ENCODE results near the gene TUT4. TPM values are rescaled to one million over a fixed set of nuclear protein-coding genes. Genes with fewer than 3 reads are reported as not detected.

Gene TUT4
- total RNA-seq, 2 experiments from 2014 or later: 70.8 to 72.4 TPM

DNA sequence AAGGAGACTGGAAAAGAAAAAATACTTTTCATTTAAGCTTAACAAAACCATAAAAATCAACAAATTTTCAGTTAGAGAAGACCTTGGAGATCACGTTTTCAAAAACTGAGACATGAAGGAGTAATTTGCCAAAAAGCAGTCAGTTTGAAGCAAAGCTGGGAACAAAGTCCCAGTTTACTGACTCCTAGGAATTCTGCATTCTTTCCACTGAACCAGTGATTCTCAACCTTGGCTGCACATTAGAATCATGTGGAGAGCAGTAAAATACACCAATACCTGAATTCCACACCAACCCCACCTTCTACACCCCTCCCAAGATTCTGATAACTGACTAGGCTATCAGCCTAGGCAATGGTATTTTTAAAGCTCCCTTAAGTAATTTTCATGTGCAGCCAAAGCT is 75.0 kb downstream of the TUT4 start:
- Histone ChIP-seq H3K79me2 (ENCODE audit: insufficient read depth, low read depth, low read length) (no peaks in the 10 kb centered on the region), H3K36me3 (ENCODE audit: insufficient read depth, low read length) (peaks cover 28% of the 10 kb centered on the region; the same call in 1 of the 2 replicates), H3K27ac (ENCODE audit: low read depth, low read length, poor library complexity, severe bottlenecking) (no peak overlapping the region), H3K9me3 (ENCODE audit: low read length) (no peaks in the 10 kb centered on the region), H3K9me2 (ENCODE audit: insufficient read depth, low read length) (no peaks in the 10 kb centered on the region), H3K4me1 (ENCODE audit: insufficient read depth, low read length, poor library complexity, severe bottlenecking) (no peaks in the 10 kb centered on the region), H4K20me1 (ENCODE audit: insufficient read depth, low read length) (no peaks in the 10 kb centered on the region), H2AFZ (ENCODE audit: low read length) (no peak overlapping the region), H3K4me2 (ENCODE audit: low read length) (no peak overlapping the region), H3K4me3 (ENCODE audit: low read depth, low read length, poor library complexity, severe bottlenecking) (no peak overlapping the region)
- ChIA-PET CTCF (ENCODE audit: unreplicated experiment) (no interaction called here), POLR2A (interaction anchor here (0.7 to 1.5 kb wide), 2 partner anchors 17 to 74 kb away, joined by 4 read pairs; partner anchors contain the start of genes ORC1 and PRPF38A)
- intact Hi-C loops (cut with micrococcal nuclease; ENCODE audit: unreplicated experiment): no loop called here
- no TSS peak for BruUV-seq (replicated peaks)
- TF ChIP-seq, protein P1, sequence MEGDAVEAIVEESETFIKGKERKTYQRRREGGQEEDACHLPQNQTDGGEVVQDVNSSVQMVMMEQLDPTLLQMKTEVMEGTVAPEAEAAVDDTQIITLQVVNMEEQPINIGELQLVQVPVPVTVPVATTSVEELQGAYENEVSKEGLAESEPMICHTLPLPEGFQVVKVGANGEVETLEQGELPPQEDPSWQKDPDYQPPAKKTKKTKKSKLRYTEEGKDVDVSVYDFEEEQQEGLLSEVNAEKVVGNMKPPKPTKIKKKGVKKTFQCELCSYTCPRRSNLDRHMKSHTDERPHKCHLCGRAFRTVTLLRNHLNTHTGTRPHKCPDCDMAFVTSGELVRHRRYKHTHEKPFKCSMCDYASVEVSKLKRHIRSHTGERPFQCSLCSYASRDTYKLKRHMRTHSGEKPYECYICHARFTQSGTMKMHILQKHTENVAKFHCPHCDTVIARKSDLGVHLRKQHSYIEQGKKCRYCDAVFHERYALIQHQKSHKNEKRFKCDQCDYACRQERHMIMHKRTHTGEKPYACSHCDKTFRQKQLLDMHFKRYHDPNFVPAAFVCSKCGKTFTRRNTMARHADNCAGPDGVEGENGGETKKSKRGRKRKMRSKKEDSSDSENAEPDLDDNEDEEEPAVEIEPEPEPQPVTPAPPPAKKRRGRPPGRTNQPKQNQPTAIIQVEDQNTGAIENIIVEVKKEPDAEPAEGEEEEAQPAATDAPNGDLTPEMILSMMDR (conservative IDR thresholded peaks at IDR 0.05; ENCODE audit: low read length): no peak
- no peak for TF ChIP-seq EZH2phosphoT487 (IDR thresholded peaks at IDR 0.05; ENCODE audit: borderline replicate concordance, low read depth, low read length)
- DNase-seq (ENCODE audit: low spot score): no peak

DNA sequence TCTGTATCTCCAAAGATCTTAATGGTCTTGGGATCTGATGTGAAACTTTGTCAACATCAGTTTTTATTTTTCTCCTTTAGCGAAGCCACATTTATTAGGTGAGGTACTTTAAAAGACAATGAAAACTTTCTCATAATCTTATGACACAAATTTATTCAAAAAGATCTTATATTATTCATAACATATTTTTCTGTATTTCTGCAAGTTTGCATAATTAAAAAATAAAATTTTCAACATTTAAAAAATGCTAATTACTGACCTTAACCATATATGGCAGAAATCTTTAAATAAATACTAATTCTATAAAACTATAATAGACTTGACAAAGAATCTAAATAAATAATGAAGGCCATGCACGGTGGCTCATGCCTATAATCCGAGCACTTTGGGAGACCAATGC is 75.9 kb downstream of the TUT4 start:
- Histone ChIP-seq H3K9me2 (ENCODE audit: insufficient read depth, low read length) (no peaks in the 10 kb centered on the region), H4K20me1 (ENCODE audit: insufficient read depth, low read length) (no peaks in the 10 kb centered on the region), H3K36me3 (ENCODE audit: insufficient read depth, low read length) (peaks cover 27% of the 10 kb centered on the region; the same call in 1 of the 2 replicates), H3K79me2 (ENCODE audit: insufficient read depth, low read depth, low read length) (no peaks in the 10 kb centered on the region), H3K4me2 (ENCODE audit: low read length) (no peak overlapping the region), H3K9me3 (ENCODE audit: low read length) (no peaks in the 10 kb centered on the region), H3K4me3 (ENCODE audit: low read depth, low read length, poor library complexity, severe bottlenecking) (no peak overlapping the region), H3K27ac (ENCODE audit: low read depth, low read length, poor library complexity, severe bottlenecking) (no peak overlapping the region), H3K4me1 (ENCODE audit: insufficient read depth, low read length, poor library complexity, severe bottlenecking) (no peaks in the 10 kb centered on the region), H2AFZ (ENCODE audit: low read length) (no peak overlapping the region)
- no peak for TF ChIP-seq EZH2phosphoT487 (IDR thresholded peaks at IDR 0.05; ENCODE audit: borderline replicate concordance, low read depth, low read length)
- TF ChIP-seq, protein P1 (conservative IDR thresholded peaks at IDR 0.05; ENCODE audit: low read length): no peak
- DNase-seq (ENCODE audit: low spot score): no peak
- ChIA-PET POLR2A (no interaction called here), CTCF (ENCODE audit: unreplicated experiment) (no interaction called here)
- no TSS peak for BruUV-seq (replicated peaks)
- intact Hi-C loops (cut with micrococcal nuclease; ENCODE audit: unreplicated experiment): no loop called here

DNA sequence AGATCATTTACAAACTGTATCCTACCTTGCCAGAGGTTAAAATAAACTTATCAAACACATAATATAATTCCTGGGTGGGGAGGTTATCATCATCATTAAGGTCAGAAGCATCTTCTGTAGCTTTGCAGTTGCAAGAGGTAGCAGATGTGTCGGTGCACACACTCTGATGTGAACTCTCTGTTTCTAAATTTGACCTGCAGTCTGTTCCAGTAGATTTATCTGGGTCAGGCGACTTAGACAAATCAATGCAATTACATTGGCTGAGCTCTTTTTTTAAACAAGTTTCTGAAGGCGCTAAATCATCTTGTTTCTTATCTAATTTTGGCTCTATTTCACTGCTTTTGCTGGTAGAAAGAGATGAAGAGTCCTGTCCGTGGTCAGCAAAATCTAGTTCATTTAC is 78.1 kb downstream of the TUT4 start:
- no peaks in the 10 kb centered on the region for H3K79me2 ChIP-seq (ENCODE audit: insufficient read depth, low read depth, low read length)
- intact Hi-C loops (cut with micrococcal nuclease; ENCODE audit: unreplicated experiment): no loop called here
- TF ChIP-seq EZH2phosphoT487 (IDR thresholded peaks at IDR 0.05; ENCODE audit: borderline replicate concordance, low read depth, low read length): no peak
- TF ChIP-seq, protein P1 (conservative IDR thresholded peaks at IDR 0.05; ENCODE audit: low read length): no peak
- H3K9me2 ChIP-seq (ENCODE audit: insufficient read depth, low read length): no peaks in the 10 kb centered on the region
- no peak for DNase-seq (ENCODE audit: low spot score)
- BruUV-seq (replicated peaks): no TSS peak
- no peak overlapping the region for H2AFZ ChIP-seq (ENCODE audit: low read length)
- H3K36me3 ChIP-seq (ENCODE audit: insufficient read depth, low read length): peaks cover 31% of the 10 kb centered on the region; the same call in 1 of the 2 replicates
- no peak overlapping the region for H3K27ac ChIP-seq (ENCODE audit: low read depth, low read length, poor library complexity, severe bottlenecking)
- CTCF ChIA-PET (ENCODE audit: unreplicated experiment): no interaction called here
- H3K4me2 ChIP-seq (ENCODE audit: low read length): no peak overlapping the region
- no peak overlapping the region for H3K4me3 ChIP-seq (ENCODE audit: low read depth, low read length, poor library complexity, severe bottlenecking)
- no peaks in the 10 kb centered on the region for H4K20me1 ChIP-seq (ENCODE audit: insufficient read depth, low read length)
- POLR2A ChIA-PET: interaction anchor here (0.6 to 2.7 kb wide), 5 partner anchors 11 to 533 kb away, joined by 3 to 8 read pairs (median 4); no protein-coding TSS in a partner anchor
- no peaks in the 10 kb centered on the region for H3K9me3 ChIP-seq (ENCODE audit: low read length)
- H3K4me1 ChIP-seq (ENCODE audit: insufficient read depth, low read length, poor library complexity, severe bottlenecking): no peaks in the 10 kb centered on the region
